GM21737 (cell line): ENCODE measurements around the gene AIG1.
"Not testable (repeated sequence)": the region's sequence is repeated elsewhere in the genome, so short reads cannot be mapped to it uniquely, and the experiment has no call there.

ENCODE experiments used
- ATAC-seq: cut with Tn5 transposase; IDR thresholded peaks from one replicate; pipeline ENCODE4 v1.9.1; 2021; ENCODE audit warnings: mild to moderate bottlenecking, moderate library complexity; ENCODE audit not compliant: unreplicated experiment

Gene AIG1

GRCh38 chr6:143125864-143126573 lies 65.3 kb downstream of the AIG1 start:
- ATAC-seq: no peak

GRCh38 chr6:143126574-143126941 lies 65.9 kb downstream of the AIG1 start:
- ATAC-seq: no peak

GRCh38 chr6:143127941-143128680 lies 67.4 kb downstream of the AIG1 start:
- no peak for ATAC-seq

- no peak for ATAC-seq
These were observed 68.0 kb downstream of the AIG1 start for GRCh38 chr6:143128681-143129015.

- ATAC-seq: no peak
These were observed 70.2 kb downstream of the AIG1 start for GRCh38 chr6:143130928-143131327.

GRCh38 chr6:143135325-143135724 lies 74.6 kb downstream of the AIG1 start:
- no peak for ATAC-seq

GRCh38 chr6:143135797-143136561 lies 75.3 kb downstream of the AIG1 start:
- ATAC-seq: no peak

DNA sequence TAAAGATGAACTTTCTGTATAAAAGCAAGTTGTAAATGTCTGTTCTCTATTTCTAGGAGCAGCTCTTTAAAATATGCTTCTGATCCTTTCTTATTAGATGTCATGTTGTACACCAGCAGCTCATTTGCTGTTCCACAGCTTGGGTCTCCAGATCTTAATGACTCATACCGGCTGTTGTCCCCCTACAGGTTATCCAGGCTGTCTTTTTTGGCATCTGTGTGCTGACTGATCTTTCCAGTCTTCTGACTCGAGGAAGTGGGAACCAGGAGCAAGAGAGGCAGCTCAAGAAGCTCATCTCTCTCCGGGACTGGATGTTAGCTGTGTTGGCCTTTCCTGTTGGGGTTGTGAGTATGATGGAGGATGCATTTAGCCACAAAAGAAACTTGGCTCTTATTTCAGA lies 76.0 kb downstream of the AIG1 start:
- no peak for ATAC-seq

GRCh38 chr6:143139239-143139784 lies 78.6 kb downstream of the AIG1 start:
- no peak for ATAC-seq

GRCh38 chr6:143139884-143140283 lies 79.2 kb downstream of the AIG1 start:
- ATAC-seq: not testable (repeated sequence)

DNA sequence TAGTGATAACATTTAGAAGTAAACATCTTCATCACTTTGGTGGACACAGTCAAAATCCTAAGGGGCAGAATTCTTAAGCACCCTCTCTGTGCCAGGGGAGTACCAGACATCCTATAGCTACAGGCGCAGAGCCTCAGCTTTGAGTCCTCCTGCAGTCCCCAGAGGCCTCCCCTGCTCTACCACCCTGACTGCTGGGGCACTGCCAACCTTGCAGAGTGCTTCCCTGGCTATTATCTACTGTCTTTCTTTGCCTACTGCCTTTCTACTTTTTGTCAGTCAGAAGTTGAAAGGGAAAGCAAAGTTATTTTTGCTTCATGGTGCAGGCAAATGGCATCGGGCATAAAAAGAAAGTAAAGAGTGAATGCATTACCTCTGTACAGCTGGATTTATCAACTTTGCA lies 80.1 kb downstream of the AIG1 start:
- no peak for ATAC-seq

GRCh38 chr6:143141442-143141841 lies 80.8 kb downstream of the AIG1 start:
- no peak for ATAC-seq

DNA sequence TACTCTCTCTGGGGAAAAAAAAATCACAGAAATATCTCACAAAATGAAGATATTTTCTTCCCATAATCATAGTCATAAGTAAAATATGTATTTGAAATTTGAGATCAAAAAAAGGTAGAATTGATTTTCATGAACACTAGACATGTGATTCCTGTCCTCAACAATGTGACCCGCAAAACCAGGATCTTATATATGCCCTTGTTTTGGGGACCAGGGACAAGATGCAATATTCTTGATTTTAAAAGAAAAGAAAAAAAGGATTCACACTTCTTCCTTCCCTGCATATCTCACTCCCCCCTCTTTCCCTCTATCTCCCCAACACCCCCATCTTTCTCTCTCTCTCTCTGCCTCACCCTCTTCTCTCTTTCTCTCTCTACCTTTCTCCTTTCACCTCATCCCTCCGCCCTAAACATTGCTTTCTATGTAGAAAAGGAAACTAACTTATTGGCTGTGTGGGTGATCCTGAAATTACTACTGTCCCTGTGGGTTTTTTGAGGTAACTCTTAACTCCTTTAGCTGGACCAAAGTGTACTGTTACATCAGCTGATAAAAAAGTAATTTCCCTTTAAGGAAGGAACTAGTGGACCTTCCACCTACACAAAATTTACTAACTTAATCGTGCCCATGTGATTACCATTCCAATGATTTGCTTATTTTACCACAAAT lies 85.6 kb downstream of the AIG1 start:
- ATAC-seq: no peak

- no peak for ATAC-seq
These were observed 89.1 kb downstream of the AIG1 start for GRCh38 chr6:143149771-143150170.

GRCh38 chr6:143150281-143150680 lies 89.6 kb downstream of the AIG1 start:
- ATAC-seq: no peak

DNA sequence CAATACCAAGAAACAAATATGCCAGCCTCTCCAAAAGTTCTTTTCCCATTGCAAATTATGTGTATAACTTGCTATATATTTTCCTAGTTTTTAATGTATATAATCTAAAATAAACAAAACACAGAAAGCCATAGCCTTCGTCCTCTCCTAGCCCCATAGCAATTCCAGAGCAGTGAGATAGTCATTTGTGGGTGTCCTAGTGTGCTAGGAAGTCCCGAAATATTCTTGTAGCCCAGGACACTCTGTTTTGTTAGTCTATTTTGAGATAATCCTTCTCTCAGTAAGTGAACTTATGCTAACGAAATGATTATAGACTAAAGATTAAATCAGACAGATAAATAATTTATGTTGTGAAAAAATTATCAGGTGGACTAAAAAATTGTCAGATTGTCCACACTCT lies 90.7 kb downstream of the AIG1 start:
- no peak for ATAC-seq

DNA sequence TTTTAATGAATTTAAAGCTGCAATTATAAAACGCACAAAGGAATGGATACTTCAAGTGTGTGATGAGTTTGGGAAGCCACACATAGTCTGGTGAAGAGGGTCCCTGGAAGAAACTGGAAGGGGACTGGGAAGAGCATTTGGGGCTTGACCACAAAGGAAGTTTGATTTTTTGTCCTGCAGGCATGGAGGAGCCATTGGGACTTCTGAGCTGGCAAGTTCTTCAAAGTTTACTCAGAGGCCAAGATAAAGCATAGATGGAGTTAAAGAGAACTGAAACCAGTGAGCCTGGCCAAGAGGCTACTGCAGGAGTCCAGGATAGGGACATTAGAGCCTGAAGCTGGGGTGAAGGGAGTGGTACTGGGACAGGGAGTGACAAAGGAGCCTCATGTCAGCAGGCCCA lies 95.0 kb downstream of the AIG1 start:
- no peak for ATAC-seq

DNA sequence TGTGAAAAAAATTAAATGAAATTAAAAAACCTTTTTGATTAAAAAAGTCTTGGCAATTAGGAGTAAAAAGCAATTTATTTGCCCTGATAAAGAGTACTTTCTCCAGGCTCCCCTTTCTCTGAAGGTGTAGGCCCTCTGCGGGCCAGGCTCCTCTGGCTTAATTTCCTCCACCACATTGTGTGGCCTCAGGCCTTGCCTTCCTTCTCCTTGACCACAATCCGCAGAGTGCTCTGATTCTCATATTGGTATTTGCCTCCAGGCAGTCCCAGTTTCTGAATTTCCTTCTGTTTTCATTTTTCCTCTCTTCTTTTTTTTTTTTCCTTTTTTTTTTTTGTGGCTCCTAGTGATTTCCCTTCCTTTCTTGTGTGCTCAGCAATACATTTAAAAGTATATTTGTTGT lies 96.4 kb downstream of the AIG1 start:
- ATAC-seq: no peak

DNA sequence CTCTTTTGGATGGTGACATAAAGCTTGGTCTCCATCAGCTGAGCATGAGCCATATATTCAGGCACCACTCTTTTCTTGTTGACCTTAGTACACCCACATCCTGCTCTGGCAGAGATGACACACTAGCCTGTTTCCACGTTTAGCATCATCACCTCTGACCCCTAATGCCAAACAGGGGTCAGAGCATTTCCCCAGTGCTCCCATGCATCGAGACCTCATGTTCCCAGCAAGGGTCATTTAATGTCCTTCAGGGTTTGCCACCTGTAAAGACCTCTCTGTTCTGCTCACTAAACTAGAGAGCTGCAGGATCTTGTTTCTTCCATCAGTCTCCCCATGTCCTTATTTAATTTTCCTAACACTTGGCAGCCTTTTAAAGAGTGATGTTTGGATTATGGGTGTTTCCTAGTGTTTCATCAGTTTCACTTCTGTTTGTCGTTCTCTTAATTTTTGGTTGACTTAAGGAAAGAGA lies 97.5 kb downstream of the AIG1 start:
- no peak for ATAC-seq

DNA sequence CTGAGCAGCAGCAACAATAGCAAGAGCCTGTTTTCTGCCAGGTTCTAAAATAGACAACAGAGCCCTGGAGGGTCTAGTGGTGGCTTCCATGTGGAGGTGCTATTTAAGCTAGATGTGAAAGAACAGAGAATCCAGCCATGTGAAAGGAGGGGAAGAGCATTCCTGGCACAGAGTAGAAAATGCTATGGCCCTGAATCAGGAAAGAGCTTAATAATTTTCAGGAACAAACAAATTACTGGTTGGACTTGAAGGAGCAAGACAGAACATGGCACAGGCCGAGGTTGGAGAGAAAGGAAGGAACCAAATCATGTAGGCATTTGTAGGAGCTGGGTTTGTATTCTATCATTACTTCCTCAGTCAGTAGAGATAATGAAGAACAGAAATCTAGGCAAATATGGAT lies 98.3 kb downstream of the AIG1 start:
- ATAC-seq: no peak

DNA sequence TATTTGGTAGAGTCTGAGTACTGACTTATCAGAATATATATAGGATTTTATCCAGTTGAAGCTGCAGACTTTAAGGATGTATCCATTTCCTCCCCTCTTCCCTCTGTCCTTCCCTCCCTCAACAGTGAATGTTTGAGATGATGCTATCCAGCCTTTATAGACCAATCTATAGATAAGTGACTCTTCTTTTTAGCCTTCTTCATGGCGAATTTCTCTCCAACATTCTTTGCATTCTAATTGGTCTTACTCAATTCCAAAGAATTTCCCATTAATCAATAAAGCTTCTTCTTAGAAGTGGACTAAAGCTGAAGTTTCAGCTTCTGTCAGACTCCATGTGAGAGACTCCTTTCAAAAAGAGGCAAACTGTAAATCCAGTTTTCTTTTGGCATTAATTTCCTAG lies 99.3 kb downstream of the AIG1 start:
- no peak for ATAC-seq
